Rectal smooth muscle tissue (tissue), 1 donor: Measurements from ENCODE around the gene ARHGAP30.
"Not testable (repeated sequence)": the region's sequence is repeated elsewhere in the genome, so short reads cannot be mapped to it uniquely, and the experiment has no call there.

ENCODE experiments used
- H3K27ac ChIP-seq: one replicate; pipeline ENCODE4 v1.7.0; 2013; ENCODE audit warnings: low read depth, low read length, inconsistent platforms
- H3K27me3 ChIP-seq: one replicate; pipeline ENCODE4 v1.7.0; 2013; ENCODE audit warnings: low read length; ENCODE audit not compliant: control insufficient read depth, insufficient read depth
- H3K36me3 ChIP-seq: one replicate; pipeline ENCODE4 v1.7.0; 2013; ENCODE audit warnings: low read length; ENCODE audit not compliant: control insufficient read depth, insufficient read depth
- H3K4me1 ChIP-seq: one replicate; pipeline ENCODE4 v1.7.0; 2013; ENCODE audit warnings: low read length; ENCODE audit not compliant: control insufficient read depth, insufficient read depth
- H3K4me3 ChIP-seq: one replicate; pipeline ENCODE4 v1.7.0; 2013; ENCODE audit warnings: low read length
- H3K9ac ChIP-seq: one replicate; pipeline ENCODE4 v1.7.0; 2013; ENCODE audit warnings: low read length

Gene ARHGAP30

DNA sequence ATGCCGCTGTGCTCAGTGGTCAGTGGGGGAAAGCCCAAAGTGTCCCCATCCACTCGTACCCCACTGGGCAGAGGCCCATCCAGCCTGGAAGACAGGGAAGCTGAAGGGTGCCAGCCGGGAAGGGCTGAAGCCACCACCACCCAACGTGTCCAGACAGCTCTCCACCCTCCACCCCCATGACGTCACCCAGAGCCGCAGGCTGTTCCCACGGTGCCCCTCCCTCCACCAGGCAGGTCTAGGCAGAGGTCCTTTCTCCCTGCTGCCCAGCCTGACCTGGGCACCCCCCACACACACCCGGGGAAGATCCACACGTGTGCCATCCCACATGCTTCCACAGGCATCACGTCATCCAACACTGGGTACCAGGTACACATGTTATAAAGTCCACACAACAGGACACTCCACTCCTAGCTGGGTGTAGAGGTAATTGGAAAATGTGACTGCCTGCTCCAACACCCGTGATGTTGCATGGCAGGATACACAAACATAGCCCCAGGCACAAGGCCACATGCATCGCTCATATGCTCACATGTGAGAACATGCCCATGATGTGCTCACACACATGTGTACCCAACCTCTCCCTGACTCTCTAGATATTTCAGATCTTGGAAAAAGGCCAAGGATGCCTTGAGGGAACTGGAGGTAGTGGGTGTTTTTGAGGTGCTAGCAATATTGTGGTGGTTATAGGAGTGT lies 5.1 kb upstream of the ARHGAP30 start:
- no peaks in the 10 kb centered on the region for H3K36me3 ChIP-seq
- H3K27ac ChIP-seq: no peak overlapping the region
- no peaks in the 10 kb centered on the region for H3K4me1 ChIP-seq

GRCh38 chr1:161073474-161074121 lies 3.9 kb upstream of the ARHGAP30 start:
- H3K4me1 ChIP-seq: no peaks in the 10 kb centered on the region
- no peaks in the 10 kb centered on the region for H3K36me3 ChIP-seq
- no peak overlapping the region for H3K27ac ChIP-seq
- H3K9ac ChIP-seq: no peak overlapping the region
- no peak overlapping the region for H3K4me3 ChIP-seq
- H3K27me3 ChIP-seq: no peaks in the 10 kb centered on the region

More for the DNA sequence above, 5.1 kb upstream of the ARHGAP30 start:
- H3K4me3 ChIP-seq: no peak overlapping the region
- H3K27me3 ChIP-seq: no peaks in the 10 kb centered on the region
- H3K9ac ChIP-seq: no peak overlapping the region

- Histone ChIP-seq H3K27ac (no peak overlapping the region), H3K36me3 (no peaks in the 10 kb centered on the region), H3K27me3 (no peaks in the 10 kb centered on the region), H3K9ac (no peak overlapping the region), H3K4me1 (no peaks in the 10 kb centered on the region), H3K4me3 (no peak overlapping the region)
These were observed 3.2 kb upstream of the ARHGAP30 start for GRCh38 chr1:161072751-161073449.

GRCh38 chr1:161071886-161072371 lies 2.2 kb upstream of the ARHGAP30 start:
- Histone ChIP-seq H3K4me3 (no peak overlapping the region), H3K9ac (no peak overlapping the region), H3K27ac (no peak overlapping the region), H3K4me1 (no peaks in the 10 kb centered on the region), H3K36me3 (no peaks in the 10 kb centered on the region), H3K27me3 (no peaks in the 10 kb centered on the region)

- Histone ChIP-seq H3K27me3 (no peaks in the 10 kb centered on the region), H3K36me3 (no peaks in the 10 kb centered on the region), H3K27ac (no peak overlapping the region), H3K4me3 (no peak overlapping the region), H3K4me1 (no peaks in the 10 kb centered on the region), H3K9ac (no peak overlapping the region)
These were observed 1.1 kb upstream of the ARHGAP30 start for GRCh38 chr1:161070761-161071160.

- Histone ChIP-seq H3K27ac (no peak overlapping the region), H3K36me3 (no peaks in the 10 kb centered on the region), H3K4me1 (no peaks in the 10 kb centered on the region), H3K27me3 (no peaks in the 10 kb centered on the region), H3K4me3 (peak overlapping the region; percentile 64), H3K9ac (peak overlapping the region; percentile 10)
These were observed 450 bp downstream of the ARHGAP30 start for GRCh38 chr1:161069241-161069640.

DNA sequence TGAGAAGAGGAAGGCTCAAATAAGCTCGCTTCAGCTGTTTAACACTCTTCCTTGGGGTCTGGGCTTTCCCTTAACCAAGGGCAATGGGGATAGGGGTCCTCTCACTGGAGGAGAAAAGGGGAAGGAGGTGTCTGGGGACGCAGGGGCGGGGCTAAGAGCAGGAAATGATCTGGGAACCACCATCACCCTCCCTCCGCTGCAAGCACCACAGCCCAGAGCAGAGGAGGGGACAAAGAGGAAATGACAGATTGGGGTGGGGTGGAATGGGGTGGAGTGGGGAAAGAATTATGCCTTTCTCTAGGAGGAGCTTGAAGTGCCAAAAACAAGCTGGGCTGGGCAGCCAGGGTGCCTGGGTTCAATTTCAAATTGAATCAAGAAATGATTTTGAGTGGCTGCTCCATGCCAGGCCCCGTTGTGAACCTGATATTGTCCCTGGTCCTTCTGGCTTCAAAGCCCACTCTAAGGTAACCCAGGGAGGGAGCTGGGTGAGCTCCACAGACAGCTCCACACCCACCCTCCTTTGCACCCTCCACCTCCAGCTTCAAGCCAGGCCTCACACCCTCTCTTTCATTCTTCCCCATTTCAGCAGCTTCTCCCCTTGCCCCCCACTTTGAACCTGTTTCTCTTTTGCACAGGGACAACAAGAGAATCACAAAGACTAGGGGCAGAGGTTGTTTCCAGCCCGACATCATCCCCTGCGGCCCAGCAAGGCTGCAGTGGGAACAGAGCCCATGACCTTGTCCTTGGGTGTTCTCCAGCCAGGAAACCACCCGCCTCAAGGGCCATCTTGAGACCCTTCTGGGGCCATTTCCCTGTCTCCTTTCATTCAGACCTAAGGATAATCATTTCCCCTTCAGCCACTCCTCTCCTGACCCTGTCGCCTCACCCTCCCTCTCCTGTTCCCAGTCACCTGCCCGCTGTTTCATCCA lies 1.1 kb downstream of the ARHGAP30 start:
- H3K27ac ChIP-seq: no peak overlapping the region
- H3K9ac ChIP-seq: no peak overlapping the region
- H3K4me3 ChIP-seq: peak overlapping the region; percentile 64
- no peaks in the 10 kb centered on the region for H3K36me3 ChIP-seq
- no peaks in the 10 kb centered on the region for H3K4me1 ChIP-seq
- no peaks in the 10 kb centered on the region for H3K27me3 ChIP-seq

GRCh38 chr1:161066694-161067093 lies 3.0 kb downstream of the ARHGAP30 start:
- Histone ChIP-seq H3K36me3 (no peaks in the 10 kb centered on the region), H3K27me3 (no peaks in the 10 kb centered on the region), H3K27ac (no peak overlapping the region), H3K9ac (no peak overlapping the region), H3K4me1 (no peaks in the 10 kb centered on the region), H3K4me3 (peak overlapping the region; percentile 15)

GRCh38 chr1:161065681-161066080 lies 4.0 kb downstream of the ARHGAP30 start:
- not testable (repeated sequence) for H3K27me3 ChIP-seq, H3K4me3 ChIP-seq, H3K27ac ChIP-seq, H3K36me3 ChIP-seq, H3K9ac ChIP-seq, H3K4me1 ChIP-seq

- H3K9ac ChIP-seq, H3K27ac ChIP-seq, H3K27me3 ChIP-seq, H3K4me3 ChIP-seq, H3K36me3 ChIP-seq, H3K4me1 ChIP-seq: not testable (repeated sequence)
These were observed 5.8 kb downstream of the ARHGAP30 start for GRCh38 chr1:161063936-161064335.

DNA sequence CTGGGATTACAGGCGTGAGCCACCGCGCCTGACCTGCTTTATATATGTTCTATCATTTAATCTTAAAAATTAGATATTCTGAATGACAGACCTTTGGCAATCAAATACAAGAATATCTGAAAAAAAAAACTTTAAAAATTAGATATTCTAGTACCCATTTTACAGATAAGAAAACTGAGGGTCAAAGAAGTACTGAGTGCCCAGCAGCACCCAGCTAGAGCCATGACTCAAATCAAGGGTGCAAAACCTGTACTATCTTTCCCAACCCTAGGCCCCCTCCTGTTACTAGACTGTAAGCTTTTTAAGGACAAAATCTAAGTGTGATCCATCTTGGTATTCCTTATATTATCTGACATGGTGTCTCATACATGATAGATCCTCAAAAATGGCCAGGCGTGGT lies 8.3 kb downstream of the ARHGAP30 start:
- H3K4me3 ChIP-seq: no peak overlapping the region
- no peaks in the 10 kb centered on the region for H3K27me3 ChIP-seq
- H3K27ac ChIP-seq: no peak overlapping the region
- no peaks in the 10 kb centered on the region for H3K4me1 ChIP-seq
- no peaks in the 10 kb centered on the region for H3K36me3 ChIP-seq
- no peak overlapping the region for H3K9ac ChIP-seq

- Histone ChIP-seq H3K4me1 (no peaks in the 10 kb centered on the region), H3K36me3 (no peaks in the 10 kb centered on the region), H3K4me3 (no peak overlapping the region), H3K27ac (no peak overlapping the region), H3K27me3 (no peaks in the 10 kb centered on the region), H3K9ac (no peak overlapping the region)
These were observed 10.4 kb downstream of the ARHGAP30 start for GRCh38 chr1:161059293-161059692.
